ENCODE results near the gene AATF.
A peak's percentile ranks its signal among the peaks of the same experiment; 100 is the strongest.
"Not testable (repeated sequence)": the region's sequence is repeated elsewhere in the genome, so short reads cannot be mapped to it uniquely, and the experiment has no call there.

Gene AATF

DNA sequence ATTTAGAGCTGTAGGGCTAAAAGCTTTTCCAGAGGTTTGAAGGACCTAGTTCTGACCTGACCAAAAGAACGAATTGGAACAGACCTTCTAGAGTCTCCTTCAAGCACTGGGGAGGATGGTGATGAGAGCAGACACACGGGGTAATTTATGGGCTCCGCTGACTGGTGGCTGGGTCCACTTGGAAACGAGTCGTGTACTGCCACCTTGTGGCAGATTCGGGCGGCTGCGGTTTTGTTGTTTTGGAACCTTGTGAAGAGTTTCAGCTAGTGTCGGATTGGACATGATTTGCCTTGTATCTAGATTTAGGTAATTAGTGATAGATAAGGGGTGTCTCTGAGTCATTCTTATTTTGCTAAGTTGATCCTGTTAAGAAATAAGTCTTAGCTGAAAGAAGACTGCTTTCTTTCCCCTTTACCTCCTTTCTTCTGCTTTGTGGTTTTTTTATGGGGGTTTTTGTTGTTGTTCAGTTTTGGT, 98.9 kb downstream of the AATF start:
- peak; percentile 71 to 74 for DNase-seq (ENCODE audit: low read depth in 2 of 2)

DNA sequence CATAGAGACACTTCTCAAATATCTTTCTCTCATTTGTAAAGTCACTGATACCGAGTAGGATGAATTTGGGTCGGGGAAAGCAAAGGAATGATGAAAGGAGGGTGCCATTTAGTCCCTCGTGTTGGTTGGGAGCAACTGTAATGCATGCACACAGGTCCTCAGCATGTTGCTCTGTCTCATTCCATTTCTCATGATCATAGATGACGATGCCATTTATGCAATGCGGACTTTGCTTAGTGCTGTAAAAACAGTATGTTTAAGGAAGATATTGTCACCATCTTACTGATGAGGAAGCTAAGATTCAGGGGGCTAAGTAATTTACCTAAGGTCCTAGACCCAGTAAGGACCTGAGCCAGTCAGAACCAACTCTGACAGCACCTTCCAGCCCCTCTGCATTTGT, 100.1 kb downstream of the AATF start:
- DNase-seq (ENCODE audit: low read depth in 2 of 2), result no peak

DNA sequence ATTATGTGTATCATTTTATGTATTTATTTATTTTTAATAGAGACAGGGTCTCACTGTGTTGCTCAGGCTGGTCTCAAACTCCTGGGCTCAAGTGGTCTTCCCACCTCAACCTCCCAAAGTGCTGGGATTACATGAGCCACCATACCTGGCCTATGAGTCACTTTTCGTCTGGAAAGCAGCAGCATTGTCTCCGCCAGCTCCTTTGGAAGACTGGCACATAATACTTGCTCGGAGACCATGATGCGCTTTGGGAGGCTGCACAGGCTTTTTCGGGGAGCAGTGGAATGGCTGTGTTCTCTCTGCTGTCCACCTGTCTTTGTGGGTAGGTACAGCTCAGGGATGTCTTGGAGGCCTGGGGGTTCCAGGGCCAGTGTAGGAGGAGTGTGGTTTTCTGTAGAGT, 102.2 kb downstream of the AATF start:
- DNase-seq (ENCODE audit: low read depth in 2 of 2), result no peak

DNA sequence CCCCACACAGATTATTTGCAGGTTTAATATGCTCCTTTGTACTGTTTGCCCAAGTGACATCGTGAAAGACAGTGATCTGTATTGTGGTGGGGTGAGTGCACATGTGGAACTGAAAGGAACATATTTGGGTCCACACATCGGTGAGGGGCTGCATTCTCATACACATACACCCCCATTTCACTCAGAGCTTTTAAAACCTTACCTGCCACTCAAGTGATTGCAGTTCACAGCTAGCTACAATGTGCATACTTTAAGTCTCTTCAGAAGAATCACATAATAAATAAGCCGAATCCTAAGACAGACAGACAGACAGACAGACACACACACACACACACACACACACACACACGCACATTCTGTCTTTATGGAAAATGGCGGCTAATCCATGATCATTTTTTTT, 102.6 kb downstream of the AATF start:
- DNase-seq (ENCODE audit: low read depth in 2 of 2), result no peak

DNA sequence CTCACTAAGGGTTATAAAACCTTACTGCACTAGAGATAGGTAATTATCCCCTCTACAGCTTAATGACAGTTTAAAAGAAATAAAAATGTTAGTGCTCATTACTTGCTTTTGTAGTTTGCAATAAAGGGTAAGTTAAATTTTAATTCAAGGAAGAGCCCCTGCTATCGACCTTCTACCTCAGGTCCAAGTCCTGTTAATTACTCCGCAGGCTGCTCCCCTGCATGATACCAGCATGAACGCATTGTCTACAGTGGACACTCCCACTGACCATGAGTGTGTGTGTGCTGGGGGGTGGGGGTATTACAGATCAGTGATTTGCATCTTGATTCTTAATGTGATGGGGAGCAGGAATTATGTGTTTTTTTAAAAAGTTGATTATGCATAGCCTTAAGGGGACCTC, 103.1 kb downstream of the AATF start:
- no peak for DNase-seq (ENCODE audit: low read depth in 2 of 2)

DNA sequence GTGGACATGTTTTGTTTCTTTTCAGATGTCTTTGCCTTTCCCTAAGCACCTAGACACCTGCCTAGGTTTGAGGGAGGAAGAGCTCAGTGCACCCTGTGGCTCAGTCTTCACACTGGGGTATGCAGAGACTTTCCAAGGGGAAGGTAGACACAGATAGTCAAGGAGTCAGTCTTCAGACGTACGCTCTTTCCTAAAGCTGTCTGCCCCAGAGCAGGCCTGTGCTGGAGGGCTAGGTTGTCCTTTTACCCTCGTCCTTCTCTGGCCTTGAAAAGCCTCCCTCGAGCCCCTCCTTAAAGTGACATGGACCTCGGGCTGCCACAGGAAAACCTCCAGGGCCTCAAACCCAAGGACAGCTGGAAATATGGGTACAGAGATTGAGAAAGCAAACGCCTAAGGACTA, 103.7 kb downstream of the AATF start:
- DNase-seq (ENCODE audit: low read depth in 2 of 2), result no peak

DNA sequence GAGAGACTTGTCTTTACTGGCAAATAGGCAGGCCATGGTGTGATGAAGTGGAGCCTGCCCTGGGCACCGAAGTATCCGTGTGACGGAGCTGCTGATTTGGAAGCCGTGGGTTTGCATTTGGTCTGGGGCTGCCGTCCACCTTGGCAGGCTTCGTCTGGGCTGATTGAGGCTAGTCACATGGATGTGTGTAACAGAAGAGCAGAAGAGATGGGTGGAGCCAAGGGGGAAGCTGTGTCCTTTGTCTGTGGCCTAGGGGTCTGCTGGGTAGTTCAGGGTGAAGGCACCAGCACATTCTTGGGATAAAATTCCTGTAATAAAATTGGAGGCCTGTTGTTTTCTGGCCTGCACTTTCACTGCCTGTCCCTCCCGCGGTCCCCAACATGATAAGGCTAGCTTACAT, 106.1 kb downstream of the AATF start:
- no peak for DNase-seq (ENCODE audit: low read depth in 2 of 2)

DNA sequence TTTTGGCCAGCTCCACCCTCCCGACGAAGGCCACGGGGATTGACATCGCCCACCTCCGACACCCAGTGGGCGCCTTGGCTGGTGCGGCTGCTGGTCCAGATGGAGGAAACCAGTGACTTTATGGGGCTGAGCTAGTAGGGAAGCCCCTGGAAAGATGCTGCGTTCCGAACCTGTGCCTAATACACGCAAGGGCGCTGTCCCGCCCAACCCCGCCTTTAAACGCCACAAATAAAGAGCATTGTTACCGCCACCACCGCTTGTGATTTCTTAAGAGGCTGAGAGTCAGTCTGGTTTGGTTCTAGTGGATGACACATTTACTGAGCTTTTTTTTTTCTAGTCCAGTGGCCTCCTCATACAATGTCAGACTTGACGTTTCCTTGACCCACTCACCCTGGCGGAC, 107.9 kb downstream of the AATF start:
- DNase-seq (ENCODE audit: low read depth in 2 of 2), result no peak

DNA sequence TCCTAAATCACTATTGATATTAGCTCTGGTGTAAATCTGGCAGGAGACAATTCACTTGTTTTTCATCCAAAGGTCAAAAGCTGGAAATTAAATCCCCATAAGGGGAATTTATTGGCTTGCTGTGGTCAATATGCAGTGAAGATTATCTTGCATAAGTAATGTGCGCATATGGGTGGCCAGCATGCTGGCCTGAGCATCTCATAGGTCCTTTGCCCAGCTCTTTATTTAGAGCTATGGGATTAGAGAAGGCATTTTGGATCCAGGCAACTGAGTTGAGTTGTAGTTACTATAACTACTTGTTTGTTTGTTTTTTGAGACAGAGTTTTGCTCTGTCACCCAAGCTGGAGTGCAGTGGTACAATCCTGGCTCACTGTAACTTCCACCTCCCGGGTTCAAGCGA, 110.7 kb downstream of the AATF start:
- DNase-seq (ENCODE audit: low read depth in 2 of 2), result no peak

DNA sequence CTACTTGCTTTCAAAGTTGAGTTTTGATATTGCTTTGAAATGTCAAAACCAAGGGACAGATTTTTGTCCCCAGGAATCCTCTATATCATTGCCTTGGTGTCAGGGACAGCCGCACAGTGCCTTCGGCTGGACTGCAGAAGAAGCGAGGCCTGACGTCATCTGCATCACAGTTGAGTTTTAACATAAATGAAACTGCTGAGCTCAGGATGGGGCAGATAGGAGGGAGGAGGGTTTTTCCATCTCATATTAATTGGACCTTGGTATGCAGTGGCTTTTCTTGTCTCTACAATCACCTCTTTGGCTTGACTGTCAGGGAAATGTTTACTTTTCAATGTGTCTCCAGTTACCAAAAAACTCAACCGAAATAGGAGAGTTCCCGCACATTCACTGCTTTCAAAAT, 111.3 kb downstream of the AATF start:
- no peak for DNase-seq (ENCODE audit: low read depth in 2 of 2)

DNA sequence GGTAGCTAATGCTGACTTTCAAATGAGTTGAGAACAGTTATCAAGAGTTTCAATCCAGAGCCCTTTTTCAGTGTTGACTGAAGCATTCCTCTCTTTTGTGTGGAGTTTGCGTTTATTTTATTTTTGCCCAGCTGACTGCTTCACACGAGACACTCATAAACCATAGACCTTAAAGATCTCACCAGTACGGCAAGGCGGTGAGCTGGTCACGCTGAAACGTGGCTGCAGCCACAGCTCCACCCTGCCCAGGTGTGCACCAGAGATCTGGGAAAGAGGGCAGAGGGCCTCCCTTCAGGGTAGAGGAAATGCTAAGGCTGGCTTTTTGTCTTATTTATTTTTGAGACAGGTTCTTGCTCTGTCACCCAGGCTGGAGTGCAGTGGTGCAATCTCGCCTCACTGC, 112.2 kb downstream of the AATF start:
- no peak for DNase-seq (ENCODE audit: low read depth in 2 of 2)

DNA sequence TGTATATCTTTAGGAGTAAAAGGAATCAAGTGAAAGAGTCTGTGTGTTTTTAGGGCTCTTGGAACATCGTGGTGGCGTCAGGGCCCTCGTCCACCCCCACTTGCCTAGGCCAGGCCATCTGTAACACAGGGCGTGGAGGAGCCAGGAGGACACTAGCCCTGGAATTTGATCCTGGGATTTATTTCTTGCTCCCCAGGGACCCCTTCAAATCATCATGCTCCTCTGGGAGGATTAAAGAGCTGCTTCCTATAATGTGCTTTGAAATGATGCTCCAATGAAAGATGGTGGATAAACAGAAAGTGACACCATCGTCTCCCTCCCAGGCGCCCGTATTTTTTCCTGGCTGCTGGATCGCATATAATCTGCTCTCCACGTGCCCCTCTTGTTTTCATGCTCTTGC, 113.3 kb downstream of the AATF start:
- DNase-seq (ENCODE audit: low read depth in 2 of 2), result no peak

DNA sequence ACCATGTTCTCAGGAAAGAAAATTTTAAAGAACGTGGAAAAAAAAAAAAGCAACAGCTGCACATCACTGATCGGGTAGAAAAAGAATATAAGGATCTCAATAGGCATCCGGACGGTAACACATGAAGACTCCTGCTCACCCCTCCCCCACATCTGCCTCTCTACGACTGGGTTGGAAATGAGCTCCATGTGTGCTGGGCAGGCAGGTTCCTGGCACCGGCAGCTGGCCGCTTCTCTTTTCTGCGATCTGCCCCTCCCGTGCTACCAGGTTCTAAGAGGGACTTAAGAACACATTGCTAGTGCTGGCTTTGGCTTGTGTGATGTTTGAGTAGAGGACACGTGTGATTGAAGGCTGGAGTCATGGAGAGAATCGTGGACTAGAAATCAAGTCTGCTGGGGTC, 115.5 kb downstream of the AATF start:
- DNase-seq (ENCODE audit: low read depth in 2 of 2), result no peak

DNA sequence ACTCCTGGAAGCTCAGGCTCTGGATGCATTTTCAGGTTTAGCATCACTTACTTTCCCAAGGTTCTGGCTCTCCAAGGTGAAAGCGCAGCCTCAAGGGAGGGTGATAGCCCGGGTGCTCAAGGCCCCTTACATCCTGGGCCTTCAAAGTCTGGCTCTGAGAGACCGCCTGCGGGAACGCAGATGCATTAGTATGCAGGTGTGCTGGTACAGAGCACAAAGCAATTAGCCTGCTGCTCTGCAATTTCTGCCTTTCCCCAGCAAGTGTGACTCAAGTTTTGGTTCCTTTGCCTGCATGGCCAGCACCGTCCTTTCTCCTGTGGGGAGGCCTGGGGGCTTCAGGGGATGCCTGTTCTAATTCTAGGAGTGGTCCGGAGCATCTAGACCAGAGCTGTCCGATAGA, 116.2 kb downstream of the AATF start:
- DNase-seq (ENCODE audit: low read depth in 2 of 2), result no peak

DNA sequence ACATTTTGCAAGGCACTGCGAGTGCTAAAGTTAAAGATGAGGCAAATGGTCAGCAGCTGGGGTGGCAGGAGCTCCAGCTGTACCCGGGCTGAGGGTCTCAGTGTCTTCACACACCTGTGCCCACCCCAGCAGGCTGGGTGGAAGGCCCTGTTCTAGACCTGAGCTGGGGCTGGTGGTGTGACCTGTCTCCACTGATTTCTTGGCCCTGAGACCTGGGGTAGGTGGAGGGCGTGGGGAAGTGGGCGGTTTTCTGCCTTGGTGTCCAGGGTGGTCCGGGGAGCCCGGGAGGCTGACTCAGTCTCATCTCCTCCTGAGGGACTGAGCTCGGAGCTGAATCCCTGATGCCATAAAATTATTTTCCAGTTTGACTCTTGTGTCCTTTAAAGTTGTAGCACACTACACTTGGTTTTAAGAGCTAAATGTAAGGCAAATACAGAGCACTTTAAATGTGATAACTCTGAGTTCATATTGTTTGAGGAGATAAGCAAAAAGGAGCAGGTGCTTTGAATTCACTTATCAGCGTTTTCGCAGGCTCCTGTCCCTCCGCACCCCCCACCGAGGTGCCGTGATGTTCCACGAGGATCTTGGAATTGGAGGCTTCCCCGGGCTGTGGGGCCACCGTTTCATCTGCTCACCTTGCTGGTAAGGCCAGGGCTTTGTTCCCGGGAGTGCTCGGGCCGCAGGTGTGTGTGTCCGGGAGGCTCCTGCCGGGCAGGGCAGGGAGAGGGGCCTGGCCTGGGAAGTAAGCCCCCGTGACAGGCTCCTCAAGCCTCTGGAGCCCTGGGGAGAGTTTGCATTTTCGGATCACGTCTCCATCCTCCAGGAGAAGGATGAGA, 117.0 kb downstream of the AATF start:
- no peak for DNase-seq (ENCODE audit: low read depth in 2 of 2)

DNA sequence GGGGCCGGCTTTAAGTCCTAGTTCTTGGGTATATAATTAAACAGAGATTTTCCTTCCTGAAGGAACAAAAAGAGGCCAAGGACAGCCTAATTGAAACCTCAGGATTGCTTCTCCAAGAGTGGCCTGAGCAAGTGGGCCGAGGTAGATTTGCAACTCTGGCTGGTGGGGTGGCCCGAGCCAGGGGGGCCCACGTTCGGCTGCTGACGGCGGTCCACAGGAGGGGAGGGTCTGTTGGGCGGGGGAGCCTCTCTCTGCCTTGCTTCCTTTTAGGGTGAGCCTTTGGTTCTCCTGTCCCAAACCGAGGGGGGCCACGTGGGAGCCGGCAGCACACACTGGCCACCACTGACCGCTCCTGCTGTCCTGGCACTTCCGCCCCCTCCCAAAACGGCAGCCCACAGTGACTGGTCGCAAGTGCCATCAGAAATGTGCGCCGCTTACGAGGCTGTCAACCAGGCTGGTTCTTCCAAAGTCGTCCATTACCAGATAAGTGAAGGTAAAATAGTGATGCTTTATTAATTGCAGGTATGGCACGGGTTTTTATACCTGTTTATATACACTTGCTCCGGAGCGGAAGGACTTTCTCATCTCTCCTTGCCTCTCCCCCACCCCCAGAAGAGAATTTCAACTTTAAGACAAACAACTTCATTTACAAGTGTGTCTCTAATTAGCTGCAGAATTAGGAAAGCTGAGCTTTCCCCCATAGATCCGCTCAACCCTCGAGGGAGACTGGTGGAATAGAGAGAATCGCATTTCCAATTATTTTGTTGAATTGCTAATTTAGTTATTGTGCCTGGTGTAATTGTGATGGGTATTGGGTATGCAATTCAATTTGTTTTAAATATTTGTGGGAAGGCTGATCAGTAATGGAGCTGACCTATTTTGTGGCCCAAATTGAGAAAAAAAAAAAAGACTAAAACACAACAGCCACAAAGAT, 117.8 kb downstream of the AATF start:
- no peak for DNase-seq (ENCODE audit: low read depth in 2 of 2)

DNA sequence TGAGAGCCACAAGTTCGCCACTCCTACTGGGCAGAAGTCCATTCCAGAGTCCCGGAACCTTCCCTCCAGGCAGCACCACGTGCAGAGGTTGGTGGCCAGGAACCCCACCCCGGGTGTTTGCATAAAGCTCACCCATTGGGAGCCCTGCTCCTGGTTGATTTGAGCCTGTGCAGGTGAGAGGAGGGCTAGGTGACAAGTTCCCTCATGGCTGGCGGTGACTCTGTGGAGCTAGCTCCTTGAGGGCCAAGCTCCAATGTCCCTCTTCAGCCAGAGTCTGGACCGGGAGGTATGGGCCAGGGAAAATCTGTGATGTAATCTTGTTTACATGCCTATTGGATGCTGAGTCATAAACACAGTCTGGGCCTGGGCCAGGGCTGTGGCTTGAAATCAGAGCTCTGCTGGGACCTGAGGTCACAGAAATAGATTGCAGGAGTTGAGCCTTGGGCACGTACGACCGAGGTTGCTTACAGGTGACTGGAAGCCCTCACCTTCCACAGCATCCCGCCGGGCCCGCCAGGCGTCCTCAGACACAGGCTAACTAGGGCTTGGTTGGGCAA, 118.9 kb downstream of the AATF start:
- no peak for DNase-seq (ENCODE audit: low read depth in 2 of 2)

DNA sequence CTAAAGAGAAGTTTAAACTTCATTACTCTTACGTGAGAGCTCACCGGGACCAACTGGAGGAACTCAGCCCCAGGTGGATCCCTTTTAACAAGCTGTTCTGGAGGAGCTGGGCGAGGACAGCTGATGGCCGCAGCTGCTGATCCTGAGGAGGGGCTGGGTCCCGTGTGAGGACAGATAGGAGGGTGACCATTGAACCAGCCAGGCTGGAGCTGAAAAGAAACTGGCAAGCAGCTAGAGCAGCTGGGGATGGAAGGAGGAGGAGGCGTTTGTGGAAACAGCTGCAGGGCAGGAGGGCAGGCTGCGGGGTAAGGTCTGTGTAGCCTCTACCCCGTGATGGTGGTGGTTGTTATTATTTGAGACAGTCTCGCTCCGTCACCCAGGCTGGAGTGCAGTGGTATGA, 119.5 kb downstream of the AATF start:
- DNase-seq (ENCODE audit: low read depth in 2 of 2), result no peak

DNA sequence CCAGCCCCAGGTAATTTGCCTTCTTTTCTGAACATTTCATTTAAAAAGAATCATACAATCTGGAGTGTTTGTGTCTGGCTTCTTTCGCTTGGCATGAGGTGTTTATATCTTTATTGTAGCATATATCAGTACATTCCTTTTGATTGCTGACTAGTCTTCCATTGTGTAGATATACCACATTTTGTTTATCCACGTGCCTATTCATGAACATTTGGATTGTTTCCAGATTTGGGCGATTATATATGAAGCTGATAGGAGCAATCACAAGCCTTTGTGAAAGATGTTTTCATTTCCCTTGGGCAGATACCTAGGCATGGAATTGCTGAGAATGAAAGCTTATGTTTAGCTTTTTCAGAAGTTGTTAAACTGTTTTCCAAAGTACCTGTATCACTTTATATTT, 120.3 kb downstream of the AATF start:
- DNase-seq (ENCODE audit: low read depth in 2 of 2), result no peak

DNA sequence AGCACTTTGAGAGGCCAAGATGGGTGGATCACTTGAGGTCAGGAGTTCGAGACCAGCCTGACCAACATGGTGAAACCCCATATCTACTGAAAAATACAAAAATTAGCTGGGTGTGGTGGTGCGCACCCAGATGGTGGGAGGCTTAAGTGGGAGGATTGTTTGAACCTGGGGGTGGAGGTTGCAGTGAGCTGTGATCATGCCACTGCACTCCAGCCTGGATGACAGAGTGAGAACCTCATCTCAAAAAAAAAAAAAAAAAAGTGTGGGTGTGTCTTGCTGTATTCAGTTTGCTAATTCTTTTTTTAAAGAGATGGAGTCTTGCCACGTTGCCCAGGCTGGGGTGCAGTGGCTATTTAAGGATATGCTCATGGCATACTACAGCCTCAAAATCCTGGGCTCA, 124.7 kb downstream of the AATF start:
- not testable (repeated sequence) for DNase-seq (ENCODE audit: low read depth in 2 of 2)

DNA sequence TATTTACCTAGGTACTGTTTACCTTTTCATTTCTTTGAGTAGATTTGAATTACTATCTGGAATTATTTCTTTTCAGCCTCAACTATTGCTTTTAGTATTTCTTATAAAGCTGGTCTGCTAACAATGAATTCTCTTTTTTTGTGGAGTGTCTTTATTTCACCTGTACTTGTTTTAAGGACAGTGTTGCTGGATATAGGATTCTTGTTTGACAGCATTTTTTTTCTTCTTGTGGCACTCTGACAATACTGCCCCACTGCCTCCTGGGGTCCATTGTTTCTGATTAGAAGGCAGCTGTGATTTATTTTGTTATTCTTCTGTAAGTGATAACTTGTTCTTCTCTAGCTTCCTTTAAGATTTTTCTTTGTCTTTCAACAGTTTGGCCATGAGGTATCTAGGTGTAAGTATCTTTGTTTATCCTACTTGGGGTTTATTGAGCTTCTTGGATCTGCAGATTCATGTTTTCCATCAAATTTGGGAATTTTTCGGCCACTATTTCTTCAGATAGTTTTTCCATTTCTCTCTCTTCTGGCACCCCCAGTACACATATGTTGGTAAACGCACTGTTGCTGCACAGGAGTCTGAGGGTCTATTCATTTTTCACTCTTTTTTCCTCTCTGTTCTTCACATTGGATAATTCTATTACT, 130.4 kb downstream of the AATF start:
- no peak for DNase-seq (ENCODE audit: low read depth in 2 of 2)

DNA sequence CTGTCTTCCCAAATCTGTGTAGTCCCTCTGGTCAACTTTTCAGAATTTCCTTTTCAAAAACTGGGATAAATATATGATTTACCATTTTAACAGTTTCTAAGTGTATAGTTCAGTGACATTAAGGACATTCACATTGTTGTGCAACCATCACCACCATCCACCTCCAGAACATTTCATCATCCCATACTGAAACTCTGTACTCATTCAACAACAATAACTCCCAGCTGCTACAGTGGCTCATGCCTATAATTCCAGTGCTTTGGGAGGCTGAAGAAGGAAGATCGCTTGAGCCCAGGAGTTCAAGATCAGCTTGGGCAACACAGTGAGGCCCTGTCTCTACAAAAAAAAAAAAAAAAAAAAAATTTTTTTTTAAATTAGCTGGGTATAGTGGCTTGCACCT, 131.0 kb downstream of the AATF start:
- no peak for DNase-seq (ENCODE audit: low read depth in 2 of 2)
